Glomerular endothelial cell (primary cell): ENCODE measurements around the gene FAM156B. TPM values are rescaled to one million over a fixed set of nuclear protein-coding genes. Genes with fewer than 3 reads are reported as not detected.
"Not testable (repeated sequence)": the region's sequence is repeated elsewhere in the genome, so short reads cannot be mapped to it uniquely, and the experiment has no call there.

Experiments used
- DNase-seq: peaks from one replicate; pipeline ENCODE4 v3.0.0-alpha.2; 2011; ENCODE audit warnings: low read depth, low spot score; ENCODE audit errors: extremely low read depth
- total RNA-seq: library from RNA; depleted of rRNA; stranded (reverse); fragments of >200 nt; gene quantifications from 2 replicates; pipeline ENCODE4 v1.2.3, GENCODE V29; 2015

The FAM156B gene
- total RNA-seq, result 8.7 and 16.8 TPM in 2 replicates

- DNase-seq, result not testable (repeated sequence)
Observed at GRCh38 chrX:52896855-52897709, at the start of gene FAM156B. TSS of gene FAM156B (plus strand) at chrX:52897330. CDS start at chrX:52907226, 9,896 bp downstream.

GRCh38 chrX:52852110-52852860 is 44.8 kb upstream of the FAM156B start:
- no peak for DNase-seq

GRCh38 chrX:52856991-52857525 is 40.1 kb upstream of the FAM156B start:
- not testable (repeated sequence) for DNase-seq

GRCh38 chrX:52865343-52865998 is 31.7 kb upstream of the FAM156B start:
- no peak for DNase-seq

- DNase-seq, result no peak
Observed at GRCh38 chrX:52867610-52868348, 29.4 kb upstream of the FAM156B start, which contains the start of gene XAGE3. TSS of gene XAGE3 (minus strand) at chrX:52868083. CDS start at chrX:52867133, 950 bp downstream.

GRCh38 chrX:52870046-52870445 is 27.1 kb upstream of the FAM156B start:
- no peak for DNase-seq

- not testable (repeated sequence) for DNase-seq
Observed at GRCh38 chrX:52873825-52874224, 23.3 kb upstream of the FAM156B start.

- DNase-seq, result no peak
Observed at GRCh38 chrX:52874661-52875060, 22.5 kb upstream of the FAM156B start.

- not testable (repeated sequence) for DNase-seq
Observed at GRCh38 chrX:52875436-52875835, 21.7 kb upstream of the FAM156B start.

- DNase-seq, result not testable (repeated sequence)
Observed at GRCh38 chrX:52876386-52876785, 20.7 kb upstream of the FAM156B start.

GRCh38 chrX:52887459-52887858 is 9.7 kb upstream of the FAM156B start:
- not testable (repeated sequence) for DNase-seq

- DNase-seq, result not testable (repeated sequence)
Observed at GRCh38 chrX:52888090-52888489, 9.0 kb upstream of the FAM156B start.

GRCh38 chrX:52896438-52896837 is 692 bp upstream of the FAM156B start:
- not testable (repeated sequence) for DNase-seq

GRCh38 chrX:52905531-52905930 is 8.4 kb downstream of the FAM156B start:
- not testable (repeated sequence) for DNase-seq

GRCh38 chrX:52906072-52906471 is 8.9 kb downstream of the FAM156B start:
- not testable (repeated sequence) for DNase-seq

- not testable (repeated sequence) for DNase-seq
Observed at GRCh38 chrX:52907137-52907536, 10.0 kb downstream of the FAM156B start.

- DNase-seq, result not testable (repeated sequence)
Observed at GRCh38 chrX:52907900-52908299, 10.8 kb downstream of the FAM156B start.

GRCh38 chrX:52909313-52909969 is 12.3 kb downstream of the FAM156B start:
- DNase-seq, result not testable (repeated sequence)

GRCh38 chrX:52913681-52914080 is 16.6 kb downstream of the FAM156B start:
- DNase-seq, result not testable (repeated sequence)
